Prostate gland (tissue), 2 donors: ENCODE data around the gene TATDN2. TPM values are rescaled to one million over a fixed set of nuclear protein-coding genes. Genes with fewer than 3 reads are reported as not detected.

Experiments
- DNase-seq: peaks from one replicate; pipeline ENCODE4 v3.0.0-alpha.2; 2019; ENCODE audit warnings: low spot score
- H3K27ac ChIP-seq, 2 donors: fragments of 200-600 bp; sonication (generic); 2 replicates each; pipeline ENCODE4 v1.5.1; 2017 to 2019
- H3K27me3 ChIP-seq: fragments of 200-600 bp; sonication (generic); replicated peaks from 2 replicates; pipeline ENCODE4 v1.5.1; 2019; ENCODE audit not compliant: insufficient read depth
- H3K36me3 ChIP-seq, 2 donors: fragments of 200-600 bp; sonication (generic); 1 replicate in 1 of 2; 2 replicates in 1 of 2; pipeline versions ENCODE4 v1.5.1 to v1.8.1; 2017 to 2019
- H3K4me1 ChIP-seq: fragments of 200-600 bp; sonication (generic); replicated peaks from 2 replicates; pipeline ENCODE4 v1.5.1; 2019
- H3K4me3 ChIP-seq, 2 donors: fragments of 200-600 bp; sonication (generic); 2 replicates each; pipeline ENCODE4 v1.5.1; 2017 to 2019
- H3K9me3 ChIP-seq: fragments of 200-600 bp; sonication (generic); 2 replicates; pipeline ENCODE4 v1.5.1; 2017
- POLR2A ChIP-seq: fragments of 450-650 bp; IDR thresholded peaks from one replicate; pipeline ENCODE4 v1.6.1; 2016; ENCODE audit warnings: antibody characterized with exemption, mild to moderate bottlenecking
- POLR2AphosphoS5 ChIP-seq: sonication (generic); formaldehyde crosslinking; IDR thresholded peaks from one replicate; pipeline ENCODE4 v1.6.1; 2017; ENCODE audit warnings: antibody characterized with exemption
- WGBS: methylation state at CpG from one replicate; pipeline ENCODE4 v1.1.5; 2018; 5-methylcytosine and 5-hydroxymethylcytosine counted together
- intact Hi-C: fragments of 100-400 bp; cut with DNase I; formaldehyde crosslinking; loops from one replicate; pipeline ENCODE4 v1.14.2; 2022
- total RNA-seq, 2 donors: library from RNA; depleted of rRNA; stranded (reverse); fragments of >200 nt; gene quantifications; one replicate each; pipeline ENCODE4 v1.1.0, GENCODE V29; 2016
- TF ChIP-seq, protein P1 (sequence below), 4 experiments: fragments of 200-600 bp in 2 of 4; fragments of 450-650 bp in 2 of 4; sonication (generic) in 2 of 4; IDR thresholded peaks; 1 replicate in 3 of 4; 2 replicates in 1 of 4; pipeline ENCODE4 v1.5.1; 2016 to 2019; ENCODE audit warnings: antibody characterized with exemption in 4 of 4, mild to moderate bottlenecking in 2 of 4, moderate library complexity in 2 of 4

Gene TATDN2
- total RNA-seq, 2 donors from 2014 or later: 25.4 to 27.1 TPM

DNA sequence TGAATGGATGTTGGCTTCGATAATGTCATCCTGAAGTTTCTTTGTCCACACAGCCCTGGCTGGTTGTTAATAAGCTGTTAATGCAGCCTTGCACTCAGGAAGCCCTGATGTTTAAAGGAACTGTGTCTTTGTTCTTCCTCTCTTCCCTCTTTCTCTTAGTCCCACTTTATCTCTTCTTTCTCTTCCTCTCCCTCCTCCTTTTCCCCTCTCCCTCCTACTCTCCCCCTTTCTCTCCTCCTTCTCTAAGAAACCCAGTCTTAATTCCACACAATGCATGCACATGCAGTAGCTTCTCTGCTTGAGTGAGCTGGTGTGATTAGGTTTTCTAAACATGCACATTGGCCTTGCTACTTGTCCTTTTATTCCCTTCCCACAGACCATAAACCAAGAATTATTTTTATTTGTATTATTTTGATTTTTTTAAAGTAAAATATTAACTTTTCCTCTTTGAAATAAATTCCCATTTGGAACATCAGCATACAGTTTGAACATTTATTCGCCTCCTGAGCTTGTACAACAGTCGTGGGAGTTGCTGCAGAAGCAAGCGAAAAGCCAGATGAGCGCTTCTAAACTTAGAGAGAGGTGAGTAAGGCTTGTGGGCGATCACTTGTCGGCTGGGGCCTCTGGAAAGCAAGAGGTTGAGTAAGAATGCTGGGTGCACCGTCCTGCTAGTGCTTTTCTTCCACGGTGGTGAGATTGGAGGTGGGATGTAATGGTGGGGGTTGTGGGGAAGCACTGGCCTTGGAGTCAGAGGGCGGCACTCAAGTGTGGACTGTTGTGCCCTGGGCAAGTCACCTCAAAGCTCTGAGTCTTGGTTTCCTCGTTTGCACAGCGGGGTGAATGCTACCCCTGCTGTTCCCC, 37.2 kb downstream of the TATDN2 start:
- H3K9me3 ChIP-seq: no peaks in the 10 kb centered on the region
- TF ChIP-seq, protein P1, sequence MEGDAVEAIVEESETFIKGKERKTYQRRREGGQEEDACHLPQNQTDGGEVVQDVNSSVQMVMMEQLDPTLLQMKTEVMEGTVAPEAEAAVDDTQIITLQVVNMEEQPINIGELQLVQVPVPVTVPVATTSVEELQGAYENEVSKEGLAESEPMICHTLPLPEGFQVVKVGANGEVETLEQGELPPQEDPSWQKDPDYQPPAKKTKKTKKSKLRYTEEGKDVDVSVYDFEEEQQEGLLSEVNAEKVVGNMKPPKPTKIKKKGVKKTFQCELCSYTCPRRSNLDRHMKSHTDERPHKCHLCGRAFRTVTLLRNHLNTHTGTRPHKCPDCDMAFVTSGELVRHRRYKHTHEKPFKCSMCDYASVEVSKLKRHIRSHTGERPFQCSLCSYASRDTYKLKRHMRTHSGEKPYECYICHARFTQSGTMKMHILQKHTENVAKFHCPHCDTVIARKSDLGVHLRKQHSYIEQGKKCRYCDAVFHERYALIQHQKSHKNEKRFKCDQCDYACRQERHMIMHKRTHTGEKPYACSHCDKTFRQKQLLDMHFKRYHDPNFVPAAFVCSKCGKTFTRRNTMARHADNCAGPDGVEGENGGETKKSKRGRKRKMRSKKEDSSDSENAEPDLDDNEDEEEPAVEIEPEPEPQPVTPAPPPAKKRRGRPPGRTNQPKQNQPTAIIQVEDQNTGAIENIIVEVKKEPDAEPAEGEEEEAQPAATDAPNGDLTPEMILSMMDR (IDR thresholded peaks at IDR 0.05): no peak
- TF ChIP-seq POLR2A: no peak
- no peak for TF ChIP-seq POLR2AphosphoS5
- H3K4me1 ChIP-seq: no peaks in the 10 kb centered on the region
- H3K4me3 ChIP-seq: no peak overlapping the region
- H3K27ac ChIP-seq: peak overlapping the region in 1 of 2 donors; percentile 33
- H3K27me3 ChIP-seq: no peaks in the 10 kb centered on the region
- 69% methylated on average over 12 of the region's 12 CpGs for WGBS
- intact Hi-C loops: no loop called here
- no peak for DNase-seq
- H3K36me3 ChIP-seq: peaks cover 0 to 5% of the 10 kb centered on the region in 2 donors

DNA sequence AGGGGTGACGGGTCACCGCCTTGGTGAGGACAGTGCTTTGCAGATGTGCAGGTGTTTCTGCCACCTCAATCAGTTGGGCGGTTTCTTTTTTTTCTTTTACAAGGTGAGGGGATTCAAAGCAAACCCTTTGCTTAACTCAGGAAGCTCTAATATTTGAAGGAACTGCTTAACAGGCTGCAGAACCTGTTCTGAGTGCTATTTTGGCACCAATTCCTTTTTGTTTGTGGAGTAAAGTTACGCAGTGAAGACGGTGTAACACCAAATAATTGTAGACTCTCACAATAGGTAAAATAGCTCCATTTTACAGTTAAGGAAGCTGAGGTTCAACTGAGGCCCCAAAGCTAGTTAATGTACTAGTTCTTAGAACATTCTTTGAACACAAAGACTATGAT, 37.9 kb downstream of the TATDN2 start:
- peak; percentile 53 for TF ChIP-seq POLR2AphosphoS5
- TF ChIP-seq, protein P1 (IDR thresholded peaks at IDR 0.05): no peak
- no peak for DNase-seq
- Histone ChIP-seq H3K27me3 (no peaks in the 10 kb centered on the region), H3K4me1 (no peaks in the 10 kb centered on the region), H3K27ac (peak overlapping the region in 1 of 2 donors; percentile 33), H3K4me3 (no peak overlapping the region), H3K36me3 (no peaks in the 10 kb centered on the region), H3K9me3 (no peaks in the 10 kb centered on the region)
- 67% methylated on average over 5 of the region's 5 CpGs for WGBS
- intact Hi-C loops: no loop called here

DNA sequence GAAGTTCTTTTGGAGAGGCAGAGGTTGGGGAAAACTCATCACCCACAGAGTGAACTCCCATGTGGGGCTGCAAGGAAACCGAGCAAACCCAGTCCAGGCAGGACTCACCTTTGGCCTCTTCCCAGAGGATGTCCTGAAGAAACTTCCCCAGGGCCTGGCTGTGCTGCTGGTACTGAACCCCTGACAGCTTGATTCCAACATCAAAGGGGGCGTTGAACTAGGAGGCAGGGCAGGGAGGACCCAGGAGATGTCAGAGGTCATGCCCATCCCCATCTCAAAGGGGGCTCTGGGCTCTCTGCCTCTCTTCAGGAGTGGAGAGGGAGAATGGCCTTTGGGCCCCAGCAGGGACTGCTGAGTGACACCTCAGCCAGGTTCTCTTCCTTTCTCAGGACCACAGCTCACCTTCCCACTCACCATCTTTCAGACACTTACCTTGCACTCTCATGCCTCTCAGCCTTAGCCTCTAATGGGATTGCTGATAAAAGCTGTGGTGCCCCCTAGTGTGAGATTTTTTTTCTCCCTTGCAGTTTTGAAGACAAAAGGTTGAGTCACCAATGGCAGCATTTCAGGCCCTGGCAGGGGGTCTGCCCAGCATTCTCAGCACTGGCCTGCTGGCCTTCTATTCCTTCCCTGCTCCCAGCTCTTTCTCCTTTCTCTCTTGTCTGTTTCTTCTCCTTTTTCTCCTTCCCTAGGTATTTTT, 38.5 kb downstream of the TATDN2 start:
- Histone ChIP-seq H3K4me3 (no peak overlapping the region), H3K4me1 (no peaks in the 10 kb centered on the region), H3K27ac (peak overlapping the region in 1 of 2 donors; percentile 33), H3K27me3 (no peaks in the 10 kb centered on the region), H3K9me3 (no peaks in the 10 kb centered on the region), H3K36me3 (no peaks in the 10 kb centered on the region)
- intact Hi-C loops: no loop called here
- TF ChIP-seq POLR2AphosphoS5 (peak; percentile 18), POLR2A (no peak)
- TF ChIP-seq, protein P1 (IDR thresholded peaks at IDR 0.05): peak in 3 of 4 experiments; percentile 13 to 49 (median 46)
- DNase-seq: peak; percentile 42
- WGBS: 45% methylated on average over 2 of the region's 2 CpGs

DNA sequence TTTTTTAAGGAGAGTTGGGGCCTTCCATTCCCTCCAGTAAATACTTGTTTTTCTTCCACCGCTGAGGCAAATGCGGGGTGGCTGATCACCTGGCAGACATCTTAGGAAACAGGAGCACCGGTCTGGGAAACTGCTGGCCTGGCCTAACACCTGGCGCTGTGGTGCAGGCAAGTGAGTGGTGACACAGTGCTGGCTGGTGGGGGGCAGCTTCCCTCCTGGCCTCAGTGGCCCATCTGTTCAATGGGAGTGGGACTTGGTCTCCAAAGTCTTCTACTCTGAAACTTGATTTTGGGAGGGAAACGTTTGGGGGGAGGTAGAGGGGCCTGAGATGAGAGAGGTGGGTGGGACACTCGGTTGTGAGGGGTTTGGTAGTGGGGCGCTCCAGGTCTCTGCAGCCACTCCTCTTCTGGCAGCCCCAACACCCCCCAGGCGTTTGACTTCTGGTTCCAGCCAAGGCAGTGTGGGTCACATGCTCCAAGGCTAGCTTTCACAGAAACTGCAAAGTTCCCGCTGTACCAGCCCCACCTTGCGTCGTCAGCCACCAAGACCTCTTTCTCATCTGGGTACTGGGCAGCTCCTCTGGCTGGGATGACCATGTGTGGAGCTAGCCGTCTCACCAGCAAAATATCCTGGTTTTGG, 39.8 kb downstream of the TATDN2 start:
- TF ChIP-seq POLR2AphosphoS5 (no peak), POLR2A (no peak)
- TF ChIP-seq, protein P1 (IDR thresholded peaks at IDR 0.05): no peak
- DNase-seq: no peak
- no peaks in the 10 kb centered on the region for H3K4me1 ChIP-seq
- H3K27ac ChIP-seq: no peak overlapping the region
- H3K36me3 ChIP-seq: no peaks in the 10 kb centered on the region
- intact Hi-C loops: no loop called here
- H3K4me3 ChIP-seq: no peak overlapping the region
- no peaks in the 10 kb centered on the region for H3K9me3 ChIP-seq
- no peaks in the 10 kb centered on the region for H3K27me3 ChIP-seq
- 84% methylated on average over 12 of the region's 12 CpGs for WGBS
